ENCODE results near the gene ELP4.

GRCh38 chr11:31492320-31492913, 17.1 kb upstream of the ELP4 start:
- TF ChIP-seq CTCF (IDR thresholded peaks at IDR 0.05) (no peak), POLR2A (IDR thresholded peaks at IDR 0.05; ENCODE audit: low read length) (no peak), EP300 (IDR thresholded peaks at IDR 0.05) (no peak), REST (IDR thresholded peaks at IDR 0.05) (no peak), MAX (IDR thresholded peaks at IDR 0.05) (no peak), CEBPB (IDR thresholded peaks at IDR 0.05) (no peak), GATA3 (IDR thresholded peaks at IDR 0.05; ENCODE audit: borderline replicate concordance) (no peak)

Measured in A549 (cell line).